Stimulated activated naive CD4-positive, alpha-beta T cell (primary cell): ENCODE data around the gene TOR4A.
"Not testable (repeated sequence)": the region's sequence is repeated elsewhere in the genome, so short reads cannot be mapped to it uniquely, and the experiment has no call there.

Experiments used
- DNase-seq, 6 experiments: peaks; one replicate each; lab custom pipeline; 2025; lab: John Stamatoyannopoulos, UW

The TOR4A gene

DNA sequence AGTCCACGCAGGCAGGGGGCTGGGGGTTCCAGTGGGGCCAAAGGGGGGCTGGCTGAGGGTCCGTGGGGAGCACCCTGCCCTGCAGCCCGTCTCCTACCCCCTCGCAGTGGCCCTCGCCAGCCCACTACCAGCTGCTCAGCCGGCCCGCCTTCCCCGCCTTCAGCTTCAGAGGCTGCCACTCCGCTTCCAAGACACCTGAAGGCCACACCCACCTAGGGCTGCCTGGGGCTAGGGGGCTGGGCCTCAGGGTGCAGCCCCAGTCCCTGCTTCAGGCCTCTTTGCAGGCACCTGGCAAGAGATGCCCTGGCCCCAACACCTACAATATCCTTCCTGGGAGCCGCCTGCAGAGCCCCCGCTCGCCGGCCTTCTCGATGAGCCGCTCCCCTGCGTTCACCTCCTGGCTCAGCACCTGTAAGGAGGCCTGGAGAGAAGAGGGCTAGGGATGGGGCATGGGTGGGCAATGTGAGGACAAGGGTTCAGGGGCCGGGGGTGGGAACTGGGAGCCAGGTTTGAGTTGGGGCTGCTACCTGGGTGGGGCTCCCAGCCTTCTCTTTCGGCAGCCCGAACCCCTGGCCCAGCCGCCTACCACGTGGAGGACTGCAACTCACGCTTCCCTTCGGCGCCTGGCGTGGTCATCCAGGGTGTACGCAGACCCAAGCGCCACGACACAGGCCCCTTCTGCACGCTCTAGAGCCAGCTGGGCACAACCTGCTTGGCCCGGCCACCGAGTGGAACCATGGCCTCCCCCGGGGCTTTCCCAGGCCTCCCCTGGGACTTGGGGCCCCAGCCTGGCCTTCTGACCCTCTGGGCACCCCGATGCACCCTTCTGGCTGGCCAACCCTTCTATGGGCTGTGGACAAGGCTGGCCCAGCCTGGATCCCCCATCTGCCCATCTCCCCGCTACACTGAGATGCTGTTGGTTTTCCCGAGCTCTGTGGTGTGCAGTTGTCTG, 24.7 kb upstream of the TOR4A start:
- DNase-seq: no peak

DNA sequence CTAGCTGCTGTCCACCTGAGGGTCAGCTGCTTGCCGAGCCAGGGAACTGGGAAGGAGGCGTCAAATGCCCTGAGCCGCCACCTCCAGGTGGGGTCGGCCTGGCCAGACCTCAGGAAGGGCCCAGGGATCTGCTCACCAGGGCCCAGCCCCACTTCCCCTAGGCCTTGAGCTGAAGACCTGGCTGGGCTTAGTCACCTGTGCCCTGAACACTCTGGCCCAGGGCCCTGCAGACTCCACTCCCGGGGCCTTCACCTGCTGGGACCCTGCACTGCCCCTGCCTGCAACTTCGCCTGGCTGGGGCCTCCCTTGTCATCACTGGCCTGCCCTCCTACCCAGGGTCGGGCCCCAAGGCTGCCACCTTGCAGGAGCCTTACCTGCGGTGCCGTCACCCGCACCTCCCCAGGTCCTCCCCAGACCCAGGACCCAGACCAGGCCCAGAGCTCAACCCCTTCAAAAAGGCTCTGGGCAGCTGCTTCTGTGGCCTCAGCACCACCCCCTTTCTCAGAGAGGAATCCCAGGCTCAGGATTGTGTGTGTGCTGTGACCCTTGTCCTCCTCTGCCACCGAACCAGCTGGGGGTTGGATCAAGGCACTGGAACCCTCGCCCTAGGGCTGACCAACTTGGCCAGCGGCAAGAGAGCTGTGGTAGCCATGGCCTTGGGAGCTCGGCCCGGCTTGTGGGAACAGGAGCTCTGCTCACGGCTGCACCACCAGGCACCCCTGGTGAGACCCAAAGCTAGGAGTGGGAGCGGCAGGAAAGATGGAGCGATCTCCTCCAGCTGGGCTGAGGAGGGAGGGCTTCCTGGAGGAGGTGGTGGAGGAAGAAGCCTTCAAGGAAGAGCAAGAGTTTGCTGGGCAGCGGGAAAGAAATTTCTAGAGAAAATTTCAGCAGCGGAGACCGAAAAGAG, 23.6 kb upstream of the TOR4A start:
- no peak for DNase-seq

GRCh38 chr9:137254624-137255447, 22.7 kb upstream of the TOR4A start, which contains the start of gene NELFB:
Gene NELFB (plus strand): TSS chr9:137255327.
- DNase-seq: peak; percentile 87 to 97 (median 94)

GRCh38 chr9:137255448-137256114, 21.9 kb upstream of the TOR4A start:
- DNase-seq: peak in 2 of 6 experiments; percentile 53 to 60

DNA sequence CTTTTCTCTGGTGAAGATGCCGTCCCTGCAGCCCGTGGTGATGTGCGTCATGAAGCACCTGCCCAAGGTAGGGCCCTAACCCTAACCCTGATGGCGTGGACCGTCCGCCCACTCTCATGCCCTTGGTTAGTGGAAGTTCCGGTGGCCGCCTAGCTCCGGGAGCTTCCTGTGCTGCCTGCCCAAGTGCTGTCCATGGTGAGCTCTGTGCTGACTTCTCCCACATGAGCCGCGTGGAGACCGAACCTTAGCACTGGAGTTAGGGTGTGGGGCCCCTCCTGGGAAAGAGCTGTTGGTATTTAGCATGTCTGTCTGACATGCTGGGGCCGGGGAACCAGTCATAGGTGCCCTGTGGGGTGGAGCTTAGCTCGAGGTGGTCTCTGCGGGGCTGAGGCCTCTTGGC, 21.2 kb upstream of the TOR4A start:
- no peak for DNase-seq

GRCh38 chr9:137256856-137257255, 20.7 kb upstream of the TOR4A start:
- no peak for DNase-seq

DNA sequence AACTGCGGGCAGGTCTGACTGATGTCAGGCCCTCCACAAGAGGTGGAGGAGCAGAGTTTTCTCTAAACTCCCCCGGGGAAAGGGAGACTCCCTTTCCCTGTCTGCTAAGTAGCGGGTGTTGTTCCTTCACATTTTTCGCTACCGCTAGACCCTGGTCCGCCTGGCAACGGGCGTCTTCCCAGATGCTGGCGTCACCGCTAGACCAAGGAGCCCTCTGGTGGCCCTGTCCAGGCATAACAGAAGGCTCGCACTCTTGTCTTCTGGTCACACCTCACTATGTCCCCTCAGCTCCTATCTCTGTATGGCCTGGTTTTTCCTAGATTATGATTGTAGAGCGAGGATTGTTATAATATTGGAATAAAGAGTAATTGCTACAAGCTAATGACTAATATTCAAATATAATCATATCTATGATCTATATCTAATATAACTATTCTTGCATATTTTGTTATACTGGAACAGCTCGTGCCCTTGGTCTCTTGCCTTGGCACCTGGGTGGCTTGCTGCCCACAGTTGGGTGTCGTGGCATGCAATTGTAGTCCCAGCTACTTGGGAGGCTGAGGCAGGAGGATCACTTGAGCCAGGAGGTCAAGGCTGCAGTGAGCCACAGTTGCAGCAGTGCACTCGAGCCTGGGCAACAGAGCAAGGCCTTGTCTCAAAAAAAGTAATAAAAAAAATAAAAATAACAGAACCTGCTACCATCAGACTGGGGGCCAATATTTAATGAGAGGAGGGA, 15.2 kb upstream of the TOR4A start:
- DNase-seq: not testable (repeated sequence)

- DNase-seq: no peak
Observed at GRCh38 chr9:137262909-137263285, 14.6 kb upstream of the TOR4A start.

DNA sequence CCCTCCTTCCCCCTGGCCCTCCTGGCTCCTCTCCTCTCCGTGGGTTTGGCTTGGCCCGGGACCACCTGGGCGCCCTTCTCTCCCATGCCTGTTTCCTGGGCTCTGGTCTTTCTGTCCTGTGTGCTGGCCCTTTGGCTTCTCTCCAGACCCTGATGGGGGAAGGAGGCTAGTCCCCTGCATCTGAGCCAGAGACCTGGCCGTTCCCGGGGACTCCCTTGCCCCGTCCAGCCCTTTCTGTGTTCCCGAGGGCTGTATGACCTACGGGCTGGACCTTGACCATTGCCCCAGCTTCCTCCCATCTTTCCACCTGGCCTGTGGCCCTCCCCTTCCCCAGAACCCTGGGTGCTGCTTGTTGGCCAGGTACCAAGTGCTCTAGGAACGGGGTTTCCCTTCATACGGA, 14.0 kb upstream of the TOR4A start:
- no peak for DNase-seq

DNA sequence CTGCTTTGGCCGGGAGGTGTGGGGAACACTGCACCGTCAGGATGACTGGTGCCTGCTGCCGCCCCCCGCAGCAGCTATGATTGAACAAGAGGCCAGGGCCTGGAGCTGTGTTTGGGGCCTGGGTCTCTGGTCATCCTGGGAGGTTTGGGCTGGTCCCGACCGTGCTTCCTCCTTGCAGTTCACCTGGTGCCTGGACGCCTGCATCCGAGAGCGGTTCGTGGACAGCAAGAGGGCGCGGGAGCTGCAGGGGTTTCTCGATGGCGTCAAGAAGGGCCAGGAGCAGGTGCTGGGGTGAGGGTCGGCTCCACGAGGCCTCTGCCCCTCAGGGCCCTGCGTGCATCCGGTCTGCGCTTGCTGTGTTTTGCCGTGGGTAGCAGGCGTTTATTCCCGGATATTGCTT, 13.5 kb upstream of the TOR4A start:
- no peak for DNase-seq

GRCh38 chr9:137265496-137266161, 11.9 kb upstream of the TOR4A start:
- no peak for DNase-seq

DNA sequence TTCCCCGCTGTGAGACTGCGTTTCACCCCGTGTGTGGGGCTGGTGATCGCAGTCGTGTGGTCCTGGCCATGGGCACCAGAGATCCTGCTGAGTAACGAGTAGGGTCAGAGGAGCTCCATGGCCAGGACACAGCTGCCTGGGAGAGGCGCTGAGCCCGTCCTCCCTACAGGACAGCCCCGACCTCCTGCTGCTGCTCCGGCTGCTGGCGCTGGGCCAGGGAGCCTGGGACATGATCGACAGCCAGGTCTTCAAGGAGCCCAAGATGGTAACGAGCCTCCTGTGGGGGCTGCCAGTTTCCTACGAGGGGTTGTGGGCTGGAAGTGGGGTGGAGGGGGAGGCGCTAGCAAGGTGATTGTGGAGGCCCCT, 11.4 kb upstream of the TOR4A start:
- DNase-seq: no peak

DNA sequence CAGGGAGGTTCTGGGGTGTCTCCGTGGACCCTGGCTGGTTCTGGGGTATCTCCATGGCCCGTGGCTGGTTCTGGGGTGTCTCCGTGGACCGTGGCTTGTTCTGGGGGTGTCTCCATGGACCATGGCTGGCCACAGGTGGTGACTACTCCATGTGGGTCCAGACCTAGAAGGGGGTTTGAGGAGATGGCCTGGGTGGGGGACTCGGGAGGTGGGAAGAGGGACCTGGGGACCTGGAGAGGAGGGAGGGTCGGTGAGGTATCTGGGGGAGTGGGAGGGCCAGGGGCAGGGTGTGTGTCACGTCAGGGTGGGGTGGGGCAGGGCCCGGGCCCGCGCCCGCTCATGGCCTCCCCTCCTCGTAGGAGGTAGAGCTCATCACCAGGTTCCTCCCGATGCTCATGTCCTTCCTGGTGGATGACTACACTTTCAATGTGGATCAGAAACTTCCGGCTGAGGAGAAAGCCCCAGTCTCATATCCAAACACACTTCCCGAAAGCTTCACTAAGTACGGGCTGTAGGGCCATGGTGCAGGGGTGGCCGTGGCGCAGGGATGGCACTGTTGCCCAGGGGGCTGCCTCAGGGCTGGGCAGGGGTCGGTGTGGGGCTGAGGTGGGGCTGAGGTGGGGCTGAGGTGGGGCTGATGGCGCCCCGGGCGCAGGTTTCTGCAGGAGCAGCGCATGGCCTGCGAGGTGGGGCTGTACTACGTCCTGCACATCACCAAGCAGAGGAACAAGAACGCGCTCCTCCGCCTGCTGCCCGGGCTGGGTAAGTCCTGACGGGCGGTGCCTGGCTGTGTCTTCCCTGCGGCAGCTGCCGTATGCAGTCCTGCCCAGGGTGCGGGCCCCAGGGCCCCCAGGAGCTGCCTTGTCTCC, 10.7 kb upstream of the TOR4A start:
- DNase-seq: no peak

DNA sequence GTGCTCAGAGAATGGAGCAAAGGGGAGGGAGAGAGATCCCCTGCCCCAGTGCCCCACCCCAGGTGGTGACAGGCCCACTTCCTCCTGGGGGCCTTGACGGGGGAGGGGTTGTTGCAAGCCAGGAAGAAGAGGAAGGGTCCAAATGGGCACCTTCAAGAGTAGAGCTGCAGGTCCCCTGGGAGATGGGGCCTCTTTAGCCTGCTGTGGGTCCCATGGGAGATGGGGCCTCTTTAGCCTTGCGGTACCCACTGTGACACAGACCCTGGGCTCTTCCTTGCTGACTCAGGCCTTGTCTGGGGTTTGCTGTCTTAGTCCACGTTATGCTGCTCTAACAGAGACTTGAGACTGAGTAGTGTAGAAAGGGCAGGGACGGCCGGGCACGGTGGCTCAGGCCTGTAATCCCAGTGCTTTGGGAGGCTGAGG, 9.6 kb upstream of the TOR4A start:
- no peak for DNase-seq

GRCh38 chr9:137268538-137269201, 8.9 kb upstream of the TOR4A start:
- no peak for DNase-seq

GRCh38 chr9:137269231-137269772, 8.2 kb upstream of the TOR4A start:
- no peak for DNase-seq

DNA sequence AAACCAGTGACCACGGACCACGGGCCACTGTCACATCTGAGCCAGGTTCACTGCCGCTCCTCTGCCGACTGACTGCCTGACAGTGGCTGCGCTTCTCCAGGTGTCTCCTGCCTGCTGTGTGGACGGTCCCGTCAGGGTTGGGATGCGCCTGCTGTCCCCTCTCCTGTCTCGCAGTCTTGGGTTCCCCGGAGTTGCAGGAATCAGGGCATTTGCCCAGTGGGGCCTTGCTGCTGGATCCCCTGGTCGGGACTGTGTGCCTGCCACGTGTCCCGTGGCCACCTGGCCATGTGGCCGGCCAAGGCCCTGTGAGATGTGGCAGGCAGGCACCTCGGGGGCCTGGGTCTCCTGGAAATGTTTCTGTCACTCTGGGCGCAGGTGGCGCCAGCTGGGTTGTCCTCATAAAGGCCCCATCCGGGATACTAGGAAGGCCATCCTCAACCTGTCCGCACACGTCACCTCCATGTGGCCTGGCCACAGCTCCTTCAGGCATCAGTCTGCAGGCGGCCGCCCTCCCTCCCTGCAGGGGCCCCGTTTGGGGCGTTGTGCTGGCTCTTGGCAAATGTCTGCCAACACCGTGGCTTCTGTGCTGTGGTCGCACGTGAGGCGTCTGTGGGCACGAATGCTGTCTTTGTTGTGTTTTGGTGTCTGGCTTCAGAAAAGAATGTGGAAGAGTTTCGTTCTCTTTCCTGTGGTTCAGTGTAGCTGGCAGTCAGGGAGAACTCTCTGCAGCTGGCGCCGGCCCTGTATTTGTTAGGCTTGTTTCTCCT, 6.4 kb upstream of the TOR4A start:
- DNase-seq: peak in 4 of 6 experiments; percentile 18 to 55 (median 40)
